KG1 (cell line): Measurements from ENCODE around the gene CEP112.

Source experiments
- DNase-seq: peaks from one replicate; lab custom pipeline; 2025; lab: John Stamatoyannopoulos, UW

Gene CEP112

DNA sequence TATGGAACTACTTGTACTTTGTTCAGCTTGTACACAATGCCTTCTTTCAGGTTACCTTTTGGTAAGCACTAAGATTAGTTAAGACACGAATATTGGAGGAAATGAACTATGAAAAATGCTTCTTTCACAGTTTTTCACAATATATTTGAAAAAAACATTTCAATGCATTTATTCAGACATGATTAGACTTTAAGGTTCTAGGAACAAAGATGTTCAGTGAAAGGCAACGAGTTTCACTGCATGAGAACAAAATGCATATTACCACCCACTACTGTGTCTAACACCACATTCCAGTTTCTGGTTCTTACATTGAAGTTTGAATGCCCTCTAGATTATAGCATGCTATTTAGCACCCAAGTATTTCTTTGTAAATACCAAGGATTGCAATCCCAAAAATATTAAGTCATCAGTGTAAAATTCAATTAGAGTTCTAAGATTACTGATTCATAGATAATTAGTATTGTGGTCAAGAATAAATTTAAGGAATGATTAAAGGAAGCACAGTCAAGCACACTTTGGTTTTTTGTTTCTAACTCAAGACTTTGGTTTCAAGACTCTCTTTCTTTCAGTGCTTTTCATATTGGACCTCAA, 261.7 kb downstream of the CEP112 start:
- DNase-seq: no peak

DNA sequence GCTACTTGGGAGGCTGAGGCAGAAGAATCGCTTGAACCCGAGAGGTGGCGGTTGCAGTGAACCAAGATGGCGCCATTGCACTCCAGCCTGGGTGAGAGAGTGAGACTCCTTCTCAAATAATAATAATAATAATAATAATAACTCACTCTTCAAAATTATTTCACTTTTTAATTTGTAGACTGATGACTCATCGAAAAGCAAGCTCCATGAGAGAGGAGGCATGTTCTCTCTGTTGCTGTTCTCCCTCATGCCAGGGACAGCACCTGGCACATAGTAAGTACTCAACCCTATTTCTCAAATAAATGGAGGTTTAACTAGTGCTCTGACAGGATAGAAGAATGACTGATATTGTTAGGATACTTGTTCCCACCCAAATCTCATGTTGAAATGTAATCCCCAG, 265.3 kb downstream of the CEP112 start:
- no peak for DNase-seq

DNA sequence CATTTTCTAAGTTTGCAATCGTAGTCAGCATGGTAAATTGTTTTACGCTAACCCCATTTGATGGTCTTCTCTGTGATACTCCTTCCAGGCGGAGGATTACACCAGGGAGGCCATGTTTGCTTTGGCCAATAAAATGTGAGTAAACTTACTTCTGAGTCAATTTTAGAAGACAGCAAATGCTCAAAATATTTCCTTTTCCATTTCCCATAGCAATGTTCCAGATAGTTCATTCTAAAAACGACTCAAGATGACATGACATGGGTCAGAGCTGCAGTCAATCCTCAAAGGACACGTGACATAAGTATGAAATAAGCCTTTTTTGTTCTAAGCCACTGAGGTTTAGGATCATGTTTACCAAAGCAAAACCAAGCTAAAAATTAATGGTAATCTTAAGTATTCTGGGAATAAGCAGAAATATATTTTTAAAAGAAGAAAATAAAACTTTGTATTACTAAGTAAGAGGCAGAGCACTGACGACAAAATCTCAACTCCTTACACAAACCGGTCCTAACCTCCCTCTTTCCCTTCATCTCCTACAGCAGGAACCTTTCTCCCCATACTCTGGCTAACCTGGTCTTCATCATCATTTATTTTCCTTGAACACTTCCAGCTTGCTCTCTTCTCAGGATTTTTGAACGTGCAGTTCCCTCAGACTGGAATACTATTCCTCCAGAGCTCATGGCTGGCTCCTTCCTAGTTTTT, 266.2 kb downstream of the CEP112 start:
- no peak for DNase-seq

DNA sequence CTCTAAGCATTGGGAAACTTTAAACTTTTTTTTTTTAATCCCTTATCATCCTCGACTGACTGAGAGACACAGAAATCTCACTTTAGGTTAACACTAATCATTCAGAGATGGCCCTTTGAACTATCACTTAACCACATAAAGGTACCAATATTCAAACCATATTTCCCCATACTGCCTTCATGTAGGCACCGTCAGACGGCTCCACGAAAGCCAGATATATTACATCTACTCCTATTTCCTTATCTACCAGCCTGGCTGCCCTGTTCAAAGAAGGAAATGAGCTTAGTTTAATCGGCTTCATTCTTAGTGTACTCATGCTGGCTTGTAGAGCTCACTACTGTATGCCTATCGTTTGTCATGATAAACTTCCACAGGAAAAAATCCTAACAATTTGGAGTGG, 270.9 kb downstream of the CEP112 start:
- DNase-seq: no peak

DNA sequence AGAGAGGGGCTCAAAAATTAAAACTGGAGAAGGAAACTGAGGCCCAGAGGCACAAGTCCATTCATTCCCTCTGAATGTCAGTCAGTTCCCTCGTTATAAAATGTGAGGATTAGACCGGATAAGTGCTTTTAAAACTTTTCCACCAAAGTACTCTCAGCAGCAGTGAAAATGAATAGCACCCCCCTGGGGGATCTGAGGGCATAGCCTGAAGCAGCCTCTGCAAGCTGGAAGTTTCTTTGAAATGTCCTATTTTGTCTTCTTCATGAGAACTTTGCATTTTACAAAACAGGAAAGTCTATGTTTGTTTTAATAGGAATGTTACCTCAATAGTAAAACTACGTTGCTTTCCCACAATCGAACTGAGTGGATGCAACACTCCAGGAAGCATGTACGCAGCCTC, 273.0 kb downstream of the CEP112 start:
- DNase-seq: no peak

DNA sequence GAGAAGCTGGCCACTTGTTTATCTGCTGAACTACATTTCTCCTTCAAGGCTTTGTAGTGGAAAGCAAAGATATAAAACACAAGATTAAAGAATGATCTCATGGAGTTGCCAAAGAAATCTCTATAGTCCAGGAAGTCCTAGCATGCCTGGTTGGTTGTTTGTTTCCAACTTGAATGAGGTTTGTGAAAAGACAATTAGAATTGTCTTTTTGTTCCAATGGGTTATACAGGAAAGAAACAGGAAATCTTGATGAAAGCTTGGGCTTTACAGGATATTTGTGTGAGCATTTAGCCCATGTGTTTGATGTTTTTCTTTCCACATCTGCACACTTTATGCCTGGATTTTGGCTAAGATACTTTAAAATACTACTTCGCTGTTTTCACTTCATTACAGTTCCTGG, 273.4 kb downstream of the CEP112 start:
- DNase-seq: no peak

DNA sequence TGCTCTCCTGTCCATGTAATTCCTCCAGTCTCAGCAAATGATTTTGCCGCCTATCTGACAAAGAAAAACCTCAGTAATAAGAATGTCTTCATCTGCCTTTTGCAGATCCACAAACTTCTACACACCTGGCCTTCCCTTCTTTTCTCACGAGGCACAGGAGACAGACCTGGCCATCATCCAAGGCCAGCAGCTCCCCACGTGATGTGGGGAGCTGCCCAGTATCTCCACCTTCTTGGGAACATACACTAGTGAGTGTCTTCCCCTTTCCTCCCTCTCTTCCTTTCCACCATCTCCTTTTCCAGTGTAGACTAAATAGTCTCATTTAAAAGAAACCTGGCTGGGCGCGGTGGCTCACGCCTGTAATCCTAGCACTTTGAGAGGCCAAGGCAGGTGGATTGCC, 274.4 kb downstream of the CEP112 start:
- no peak for DNase-seq

DNA sequence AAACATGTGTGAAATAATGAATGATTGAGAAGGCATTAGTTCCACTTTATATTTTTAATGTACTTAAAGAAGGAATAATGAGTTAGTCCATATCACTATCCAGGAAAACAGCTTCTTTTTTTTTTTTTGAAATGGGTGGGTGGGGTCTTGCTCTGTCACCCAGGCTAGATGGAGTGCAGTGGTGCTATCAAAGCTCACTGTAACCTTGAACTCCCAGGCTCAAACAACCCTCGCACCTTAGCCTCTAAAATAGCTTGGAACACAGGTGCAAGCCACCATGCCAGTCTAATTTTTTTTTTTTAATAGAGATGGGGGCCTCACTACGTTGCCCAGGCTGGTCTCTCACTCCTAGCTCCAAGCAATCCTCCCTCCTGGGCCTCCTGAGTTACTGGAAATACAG, 275.5 kb downstream of the CEP112 start:
- DNase-seq: no peak

DNA sequence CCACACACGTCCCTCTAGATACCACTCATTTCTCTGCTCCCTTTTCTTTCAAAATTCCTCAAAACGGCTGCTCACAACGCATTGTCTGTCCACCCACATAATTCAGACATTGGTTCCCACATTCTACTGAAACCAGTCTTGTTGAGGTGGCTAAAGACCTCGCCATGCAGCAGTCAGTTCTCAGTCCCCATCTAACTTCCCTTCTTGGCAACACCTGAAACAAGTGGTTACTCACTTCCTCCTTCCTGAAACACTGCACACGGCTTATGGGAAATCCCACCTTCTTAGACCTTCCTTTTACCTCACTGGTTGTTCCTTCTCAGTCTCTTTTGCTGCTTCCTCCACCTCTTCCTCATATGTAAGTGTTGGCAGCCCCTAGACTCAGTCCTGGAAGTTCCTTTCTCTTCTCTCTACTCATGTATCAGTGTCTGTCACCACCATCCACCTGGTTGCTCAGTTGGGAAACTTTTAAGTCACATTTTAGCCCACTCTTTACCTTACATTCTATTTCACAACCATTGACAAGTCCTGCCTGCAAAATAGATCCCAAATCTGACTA, 277.1 kb downstream of the CEP112 start:
- DNase-seq: no peak

DNA sequence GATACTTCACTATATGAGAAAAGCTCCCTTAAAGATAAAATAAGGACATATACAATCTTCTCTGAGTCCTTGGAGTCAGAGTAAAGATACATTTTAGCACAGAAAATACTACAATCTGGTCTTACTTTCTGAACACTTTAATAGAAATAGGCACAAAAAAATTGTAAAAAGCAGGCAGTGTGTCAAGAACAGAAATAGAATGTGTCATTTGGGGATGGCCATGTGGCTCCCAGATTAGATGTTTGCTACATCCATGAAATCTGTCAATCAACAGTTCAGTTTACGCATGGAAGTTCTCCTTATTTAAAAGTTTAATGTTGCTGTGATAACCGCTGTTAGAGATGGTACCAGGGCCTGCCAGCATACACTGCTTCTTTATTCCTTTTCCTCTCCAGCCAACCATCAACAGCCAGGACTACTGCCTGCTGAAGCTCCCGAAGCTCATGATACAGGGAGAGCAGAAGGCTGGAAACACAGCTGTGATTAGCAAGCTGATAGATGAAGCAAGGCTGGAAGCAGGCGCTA, 278.5 kb downstream of the CEP112 start:
- DNase-seq: no peak

DNA sequence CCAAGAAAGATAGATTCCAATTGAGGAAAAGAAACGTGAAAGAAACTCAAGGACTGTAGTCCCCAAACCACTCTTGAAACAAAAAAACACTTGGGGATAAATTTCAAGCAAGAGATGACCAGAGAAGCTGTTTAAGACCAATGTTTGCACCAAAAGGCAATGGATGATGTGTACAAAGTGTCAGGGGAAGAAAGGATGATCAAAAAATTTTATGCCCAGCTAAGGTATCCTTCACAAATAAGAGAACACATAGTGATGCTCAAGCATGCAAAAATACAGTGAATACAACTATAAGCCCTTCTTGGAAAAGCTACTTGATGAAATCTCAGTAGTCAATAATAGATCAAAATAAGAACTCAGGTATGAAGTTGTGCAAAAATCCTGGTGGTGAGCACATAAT, 281.1 kb downstream of the CEP112 start:
- DNase-seq: no peak

DNA sequence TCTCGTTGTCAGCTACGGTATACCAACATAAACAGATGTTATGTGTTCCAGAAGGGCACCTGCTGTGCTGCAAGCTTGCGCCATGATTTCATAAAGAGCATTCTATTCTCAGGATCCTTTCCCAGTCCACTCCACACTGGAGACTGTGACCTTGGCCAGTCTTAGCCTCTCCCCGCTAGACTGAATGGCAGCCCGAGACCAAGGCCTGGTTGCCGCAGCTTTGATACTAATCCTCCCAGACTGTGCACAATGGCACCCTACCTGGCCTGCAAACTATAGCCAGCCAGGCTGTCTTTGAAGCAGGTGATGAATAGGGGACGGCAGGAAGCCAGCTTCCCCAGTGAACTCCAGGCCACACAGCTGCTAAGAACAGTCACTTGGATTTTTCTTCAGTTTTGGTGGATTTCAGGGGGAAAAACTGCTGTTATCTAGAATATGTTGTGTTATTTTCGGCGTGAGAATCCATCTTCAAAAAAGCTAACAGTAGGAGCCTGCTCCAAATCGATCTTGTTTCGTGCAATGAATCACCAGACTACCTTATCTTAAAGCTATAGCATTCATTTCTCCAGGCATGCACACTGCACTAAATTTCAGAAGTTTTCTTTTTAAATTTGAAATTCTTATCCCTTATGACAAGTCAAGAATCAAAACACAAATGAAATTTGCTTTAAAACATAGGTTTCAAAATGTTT, 289.0 kb downstream of the CEP112 start:
- DNase-seq: no peak

DNA sequence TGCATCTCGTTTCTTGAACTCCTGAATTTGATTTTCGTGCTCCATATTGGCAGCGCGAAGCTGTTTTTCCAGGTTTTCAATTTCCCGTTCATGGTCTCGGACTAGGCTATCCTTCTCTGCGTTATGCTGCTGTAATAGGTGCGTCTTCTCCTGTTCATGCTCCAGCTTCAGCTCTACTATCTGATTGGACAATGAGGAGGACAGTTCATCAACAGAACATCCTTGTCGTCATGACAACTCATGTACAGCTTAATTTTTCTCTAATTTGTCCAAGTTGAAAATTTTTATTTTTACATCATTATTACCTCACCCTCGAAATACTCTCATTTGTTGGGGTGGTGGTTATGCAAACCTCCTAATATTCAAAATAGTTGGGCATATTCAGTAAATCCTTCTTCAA, 289.8 kb downstream of the CEP112 start:
- no peak for DNase-seq

DNA sequence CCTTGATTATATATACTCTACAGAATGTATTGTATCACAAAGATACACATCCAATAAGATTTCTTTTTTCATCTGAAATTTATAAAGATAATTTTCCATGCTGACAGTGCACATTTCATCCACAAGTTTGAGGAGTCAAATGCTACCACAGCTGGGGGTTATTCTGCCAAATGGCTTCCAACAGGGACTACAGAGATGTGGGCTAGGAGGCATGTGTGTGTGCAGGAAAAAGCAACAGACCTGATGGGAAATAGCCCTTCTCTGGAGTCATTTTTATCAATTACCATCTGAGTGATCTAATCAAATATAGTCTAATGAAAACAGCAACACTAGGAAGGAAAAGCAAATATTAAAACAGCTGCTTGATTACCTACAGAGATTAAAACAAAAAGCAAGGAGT, 290.5 kb downstream of the CEP112 start:
- DNase-seq: no peak

DNA sequence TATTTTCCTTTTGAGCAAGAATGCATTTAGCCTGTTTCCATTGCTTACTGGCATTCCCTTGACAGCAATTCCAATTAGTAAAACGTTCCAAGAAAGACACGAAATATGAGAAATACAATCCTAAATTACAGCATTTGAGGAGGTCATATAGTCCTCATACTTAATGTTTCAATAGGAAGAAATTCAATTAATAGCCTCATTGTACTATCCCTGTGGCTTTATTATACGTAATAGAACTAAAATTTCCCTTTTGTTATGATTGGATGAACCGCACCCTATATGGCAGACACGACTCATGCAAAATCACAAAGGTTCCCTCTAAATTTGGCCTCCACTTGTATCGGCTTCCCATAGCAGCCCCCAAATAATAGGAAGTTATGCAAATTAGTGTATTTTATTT, 291.7 kb downstream of the CEP112 start:
- no peak for DNase-seq

DNA sequence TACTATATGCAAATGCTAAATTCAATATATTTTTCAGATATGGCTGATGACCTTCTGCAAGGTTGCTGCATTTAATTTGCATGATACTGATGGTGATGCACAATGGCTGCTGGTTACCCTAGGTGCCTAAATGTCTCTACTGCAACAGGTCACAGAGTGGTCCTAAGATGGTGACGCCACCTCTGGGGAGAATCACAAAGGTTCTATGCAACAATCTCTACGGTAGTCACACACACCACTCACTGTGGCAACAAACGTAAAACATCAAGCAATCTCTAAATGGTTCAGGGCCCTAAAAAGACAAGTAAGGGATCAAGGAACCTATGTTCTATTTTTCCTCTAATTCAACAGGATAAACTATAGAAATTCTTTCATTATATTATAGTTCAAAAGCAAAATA, 293.3 kb downstream of the CEP112 start:
- DNase-seq: no peak

DNA sequence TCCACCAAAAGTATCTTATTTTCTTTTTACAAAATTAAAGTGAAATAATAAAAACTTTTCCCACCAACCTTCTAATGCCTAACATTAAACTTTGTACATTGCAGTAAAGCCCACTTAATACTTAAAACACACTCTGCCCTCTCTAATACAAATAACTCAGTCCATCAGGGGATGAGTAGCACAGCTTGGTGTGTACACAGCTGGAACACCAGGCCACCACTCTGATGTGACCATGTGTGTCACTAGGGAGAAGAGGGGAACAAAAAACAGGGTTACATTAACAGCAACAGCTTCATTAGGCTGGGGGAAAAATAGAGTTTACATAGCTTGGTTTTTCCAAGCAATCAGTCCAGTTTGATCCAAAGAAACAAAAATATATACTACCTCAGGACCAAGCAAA, 295.0 kb downstream of the CEP112 start:
- no peak for DNase-seq

DNA sequence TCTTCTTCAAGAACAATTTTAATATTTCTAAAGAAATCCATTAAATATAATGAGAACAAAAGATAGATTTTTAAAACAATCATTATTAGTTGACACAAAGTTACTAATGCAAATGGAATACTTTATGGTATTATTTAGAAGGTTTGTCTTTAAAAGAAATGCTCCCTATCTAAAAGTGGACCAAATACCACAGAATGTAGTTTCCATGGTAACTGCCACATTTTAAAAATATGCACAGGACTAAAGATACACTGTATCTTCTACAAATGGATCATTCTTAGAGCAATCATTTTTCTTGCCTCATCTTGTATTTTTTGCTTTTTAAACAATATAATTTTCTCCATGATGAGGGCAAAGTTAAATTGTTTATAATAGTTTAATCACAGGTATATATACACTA, 296.0 kb downstream of the CEP112 start:
- DNase-seq: no peak

DNA sequence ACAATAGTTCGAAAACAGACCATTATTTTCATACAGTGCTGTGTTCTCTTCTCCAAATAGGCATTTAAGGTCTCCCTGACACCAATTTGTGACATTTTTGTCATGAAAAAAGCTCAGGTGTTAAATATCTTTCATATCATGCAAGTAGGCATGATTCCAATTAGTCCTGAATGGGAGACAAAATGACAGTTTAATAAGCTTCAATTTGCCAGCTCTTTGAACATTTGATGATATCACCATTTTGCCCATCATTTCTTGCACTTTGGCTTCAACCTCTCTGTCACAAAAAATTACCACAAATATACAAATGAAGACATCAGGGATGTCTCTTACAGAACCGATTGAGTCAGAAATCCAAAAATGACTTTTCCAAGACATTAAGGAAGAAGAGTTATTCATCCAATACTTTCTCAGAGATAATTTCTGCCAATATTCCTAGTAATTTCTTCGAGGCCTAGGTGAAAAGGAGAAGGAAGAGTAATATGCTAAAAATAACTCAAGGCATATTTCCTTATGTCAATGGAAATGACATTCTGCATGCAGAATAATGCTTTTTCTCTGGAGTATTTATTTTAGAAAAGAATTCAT, 298.1 kb downstream of the CEP112 start:
- DNase-seq: no peak

DNA sequence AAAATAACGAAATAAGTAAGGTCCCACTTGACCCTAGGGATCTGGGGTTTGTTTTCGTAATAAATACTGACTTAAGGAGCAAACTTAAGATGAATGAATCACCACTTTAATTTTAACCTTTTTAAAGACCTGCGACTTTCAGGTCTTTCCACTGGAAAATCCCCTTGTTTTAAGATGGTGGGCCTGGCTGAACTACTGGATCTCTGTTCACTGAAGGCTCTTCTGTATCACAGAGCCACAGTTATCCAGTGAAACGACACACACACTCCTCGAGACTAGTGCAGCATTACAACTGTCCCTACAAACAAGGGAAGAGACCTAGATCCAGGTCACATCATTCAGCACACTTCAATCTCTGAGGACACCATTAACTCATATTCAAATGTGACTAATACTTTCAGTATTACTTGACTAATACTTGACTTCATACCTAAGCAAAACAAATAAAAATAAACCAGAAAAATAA, 299.0 kb downstream of the CEP112 start:
- no peak for DNase-seq

DNA sequence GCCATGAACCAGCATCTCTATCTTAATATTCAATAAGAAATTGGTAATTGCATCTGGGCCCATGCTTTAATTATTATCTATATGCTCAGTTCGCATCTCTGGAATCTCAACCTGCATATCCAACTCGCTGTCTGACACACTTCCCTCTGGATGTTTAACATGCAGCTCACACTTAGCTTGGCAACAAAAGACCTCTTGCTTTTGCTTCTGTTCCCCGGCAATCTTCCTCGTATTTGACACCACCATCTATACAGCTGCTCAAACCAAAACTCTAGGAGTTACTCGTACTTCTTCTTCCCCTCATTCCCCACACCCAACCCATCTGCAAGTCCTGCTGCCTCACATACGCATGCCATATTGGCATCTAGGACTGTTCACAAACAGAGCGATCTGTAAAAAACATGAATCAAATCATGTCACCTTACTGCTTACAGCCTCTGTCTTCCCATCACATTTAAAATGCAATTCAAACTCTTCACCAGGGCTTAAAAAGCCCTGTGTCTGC, 300.6 kb downstream of the CEP112 start:
- DNase-seq: no peak

DNA sequence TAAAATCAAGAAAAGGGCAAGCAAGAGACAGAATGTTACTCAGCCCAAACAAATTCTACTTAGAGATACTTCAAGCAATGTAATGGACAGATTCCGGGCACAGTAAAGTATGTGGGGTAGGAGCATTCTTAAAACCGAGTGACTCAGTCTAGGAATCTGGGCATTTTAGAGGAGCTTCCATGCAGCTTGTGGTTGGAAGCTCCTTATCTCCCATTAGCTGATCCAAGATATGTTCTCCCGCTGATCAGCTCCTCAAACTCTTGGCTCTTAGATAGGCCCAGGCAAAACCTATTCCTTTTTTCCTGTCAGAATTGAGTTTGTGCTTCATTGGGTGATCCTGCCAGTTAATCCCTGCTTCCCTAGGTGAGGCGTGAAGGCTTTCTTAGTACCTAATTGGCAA, 303.3 kb downstream of the CEP112 start:
- no peak for DNase-seq
